T47D (cell line): ENCODE results near the gene CBX4.

Experiments
- DNase-seq, 2 experiments: peaks; one replicate each; pipeline versions ENCODE4 v3.0.0 to v3.0.0-alpha.2; 2011 to 2012; ENCODE audit warnings: low read depth in 1 of 2, low spot score in 1 of 2
- JUND ChIP-seq: IDR thresholded peaks from 2 replicates; pipeline ENCODE4 v1.6.1; 2012; ENCODE audit warnings: low read depth
- in situ Hi-C: cut with HindIII; loops from 2 replicates; pipeline ENCODE4 v1.10.0; 2016; ENCODE audit warnings: low sequenced_read_pairs, low pct_unique_long_range_greater_than_20kb

Gene CBX4

DNA sequence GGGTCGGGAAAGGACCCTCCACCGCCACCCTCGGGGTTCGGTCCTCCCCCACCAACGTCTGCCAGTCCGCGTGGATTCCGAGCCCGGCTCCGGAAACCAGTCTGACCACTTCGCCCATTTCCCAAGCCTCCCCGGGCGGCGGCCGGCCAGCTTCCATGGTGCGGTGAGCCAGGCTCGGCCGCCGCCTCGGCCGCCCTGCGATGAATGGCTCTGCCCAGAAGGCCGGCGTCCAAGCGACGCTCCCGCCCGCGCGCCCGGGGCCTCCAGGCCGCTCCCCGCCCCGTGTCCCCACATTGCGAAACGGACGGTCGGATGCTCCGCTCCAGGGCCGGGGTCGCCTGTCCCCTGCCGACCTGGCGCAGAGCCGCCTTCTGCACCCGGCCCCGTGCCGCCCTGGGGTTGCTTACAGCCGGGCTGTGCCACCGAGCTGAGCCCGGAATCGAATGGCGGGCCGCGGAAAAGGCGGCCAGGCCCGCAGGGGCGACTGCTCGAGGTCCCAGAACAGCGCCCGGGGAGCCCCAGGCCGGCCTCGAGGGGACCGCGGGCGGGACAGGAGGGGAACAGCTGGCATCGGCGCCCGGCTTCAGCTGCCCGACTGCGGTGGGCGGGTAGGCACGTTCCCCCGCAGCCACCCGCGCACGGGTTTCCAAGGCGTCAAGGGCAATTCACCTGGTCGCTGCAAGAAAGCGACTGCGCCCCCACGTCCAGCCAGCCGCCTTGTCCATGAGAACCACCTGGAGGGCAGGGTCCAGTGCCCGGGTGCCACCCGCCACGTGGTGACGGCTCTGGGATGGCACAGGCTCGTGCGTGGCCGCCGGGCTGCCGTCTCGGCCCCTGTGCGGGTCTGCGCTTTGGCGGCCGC, 24.0 kb downstream of the CBX4 start:
- no peak for TF ChIP-seq JUND

DNA sequence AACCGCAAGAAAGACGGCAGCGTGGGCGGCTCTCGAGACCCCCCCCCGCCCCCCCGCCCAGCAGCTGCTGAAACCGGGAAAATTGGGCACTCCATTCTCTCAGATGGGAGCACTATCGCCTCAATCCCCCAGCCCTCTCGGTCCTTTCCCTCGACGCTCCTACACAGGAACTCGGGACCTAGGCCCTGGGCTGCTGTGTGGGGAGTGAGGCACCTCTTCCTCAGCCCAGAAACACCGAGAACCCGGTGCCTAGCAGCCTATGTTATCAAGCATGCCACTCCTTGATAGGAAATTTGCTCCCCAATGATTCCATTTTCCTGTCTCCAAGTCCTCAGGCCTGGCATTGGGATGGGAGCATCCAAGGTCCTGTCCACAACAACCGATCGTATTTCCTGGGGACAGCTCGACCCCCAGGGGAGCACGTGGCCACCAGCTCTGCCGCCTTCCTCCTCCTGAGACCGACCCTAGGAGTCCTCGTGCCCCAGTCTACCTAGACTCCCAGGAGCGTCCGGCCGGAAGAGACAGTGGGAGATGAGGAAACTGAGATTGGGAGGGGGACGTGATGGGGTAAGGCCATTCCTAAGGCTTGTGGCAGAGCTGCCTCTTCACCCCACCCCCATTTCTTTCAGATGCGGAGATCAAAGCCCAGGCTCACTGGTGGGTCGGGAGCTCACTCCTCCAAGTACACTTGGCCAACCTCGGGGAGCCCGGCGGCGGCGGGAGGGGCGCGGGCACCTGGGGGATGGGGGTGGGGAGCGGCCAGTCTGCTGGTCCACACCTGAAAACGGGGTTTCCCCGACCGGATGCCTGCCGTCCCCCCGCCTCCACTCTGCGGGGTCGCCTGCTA, 24.9 kb downstream of the CBX4 start:
- no peak for TF ChIP-seq JUND
- DNase-seq, result no peak
- in situ Hi-C loops, result no loop called here

More for the DNA sequence above, 24.0 kb downstream of the CBX4 start:
- in situ Hi-C loops, result no loop called here
- peak; percentile 89 to 91 for DNase-seq

DNA sequence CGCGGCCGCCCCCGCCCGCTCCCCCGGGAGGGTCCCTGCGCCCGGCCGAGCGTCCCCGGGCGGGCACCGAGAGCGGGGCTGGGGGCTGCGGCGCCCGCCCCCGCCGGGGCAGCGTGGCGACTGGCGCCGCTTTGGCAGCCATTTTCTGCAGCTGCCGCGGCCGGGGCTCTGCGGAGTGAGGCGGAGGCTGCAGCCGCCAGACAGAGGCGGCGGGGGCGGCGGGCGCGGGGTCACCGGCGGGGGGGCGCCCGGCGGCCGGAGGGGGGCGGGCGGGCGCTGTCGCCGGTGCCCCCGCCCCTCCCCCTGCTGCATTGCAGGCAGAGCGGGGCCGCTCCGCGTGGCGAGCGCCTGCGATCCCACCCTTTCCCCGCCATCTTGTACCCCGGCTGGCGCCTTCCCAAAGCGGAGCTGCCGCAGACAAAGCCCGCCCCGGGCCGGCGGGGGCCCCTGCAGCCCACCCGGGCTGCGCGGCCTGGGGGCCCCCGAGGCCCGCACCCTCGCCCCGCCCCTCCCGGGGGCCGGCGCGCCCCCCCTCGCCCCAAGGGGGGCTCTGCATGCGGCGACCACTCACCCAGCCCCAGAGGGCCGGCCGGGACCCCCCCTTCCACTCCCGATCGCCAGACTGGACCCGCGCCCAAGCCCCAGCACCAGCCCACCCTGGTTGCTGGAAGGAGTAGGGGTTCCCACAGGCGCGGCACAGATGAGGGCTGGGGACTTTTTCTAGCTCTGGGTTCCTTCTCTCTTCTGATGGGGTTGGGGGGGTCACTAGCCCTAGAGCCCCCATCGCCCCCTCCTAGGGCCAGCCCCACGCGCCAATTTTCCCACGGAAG, 25.7 kb downstream of the CBX4 start:
- no peak for DNase-seq
- in situ Hi-C loops, result no loop called here
- TF ChIP-seq JUND, result no peak

DNA sequence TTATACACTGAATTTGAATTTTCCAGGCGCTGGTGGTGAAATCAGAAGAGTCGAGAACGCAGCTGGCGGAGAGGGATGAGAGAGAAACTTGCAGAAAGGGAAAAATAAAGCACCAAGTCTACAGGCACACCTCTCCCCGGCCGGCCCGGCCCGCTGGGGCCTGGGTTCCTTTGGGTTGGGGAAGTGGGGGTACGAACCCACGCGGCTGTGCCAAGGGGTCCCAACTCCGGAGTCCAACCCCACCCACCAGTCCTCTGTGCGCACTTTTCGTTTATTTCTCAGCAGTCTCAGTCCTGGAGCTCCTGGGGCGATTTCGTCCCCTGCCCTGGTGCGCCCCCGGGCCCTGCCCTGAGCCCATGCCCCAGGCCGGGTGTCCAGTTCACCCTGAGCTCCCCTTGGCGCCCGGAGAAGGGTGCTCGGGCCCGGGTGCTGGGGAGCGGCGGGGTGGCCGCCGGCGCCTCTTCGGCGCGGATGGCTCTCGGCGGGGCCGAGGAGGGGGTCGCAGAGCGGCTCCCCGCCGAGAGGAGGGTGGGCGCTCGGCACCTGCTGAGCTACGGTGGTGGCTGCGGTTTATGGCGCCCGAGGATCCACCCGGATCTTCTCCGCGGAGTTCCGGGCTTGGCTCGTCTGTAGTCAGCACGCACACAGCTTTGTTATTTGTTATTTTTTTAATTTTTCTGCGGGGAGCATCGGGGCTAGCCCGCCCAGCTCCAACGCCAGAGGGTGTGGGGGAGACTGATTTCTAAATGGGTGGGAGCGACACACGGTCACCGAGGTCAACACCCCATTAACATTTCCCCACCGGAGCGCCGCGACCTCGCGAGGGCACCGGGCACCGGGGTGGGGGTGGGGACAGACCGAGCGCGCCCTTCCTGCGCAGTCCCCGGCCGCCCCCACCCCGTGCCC, 26.6 kb downstream of the CBX4 start:
- no peak for DNase-seq
- in situ Hi-C loops, result no loop called here
- no peak for TF ChIP-seq JUND

DNA sequence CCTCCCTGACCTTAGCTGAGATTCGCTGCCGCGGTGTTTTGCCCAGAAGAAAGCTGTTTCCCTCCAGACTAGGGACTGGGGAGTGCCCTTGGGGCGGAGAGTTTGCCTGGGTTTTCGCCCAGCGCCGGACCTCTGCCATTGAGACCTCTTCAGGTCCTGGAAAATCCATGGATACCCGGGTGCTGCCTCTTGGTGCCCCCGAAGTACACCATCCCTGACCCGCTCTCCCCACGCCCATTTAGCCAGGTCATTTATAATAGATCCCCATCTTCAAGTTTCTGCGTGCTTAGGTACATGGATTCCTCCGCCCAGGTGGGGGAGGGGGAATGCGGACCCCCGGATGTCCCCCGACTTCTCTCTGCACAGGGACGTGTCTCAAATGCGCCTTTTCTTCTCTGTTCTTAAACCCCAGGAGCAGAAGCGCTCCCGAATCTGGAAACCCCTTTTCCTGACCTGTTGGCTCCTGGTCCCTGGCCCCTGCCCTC, 27.3 kb downstream of the CBX4 start:
- in situ Hi-C loops, result no loop called here
- DNase-seq, result no peak
- TF ChIP-seq JUND, result no peak

DNA sequence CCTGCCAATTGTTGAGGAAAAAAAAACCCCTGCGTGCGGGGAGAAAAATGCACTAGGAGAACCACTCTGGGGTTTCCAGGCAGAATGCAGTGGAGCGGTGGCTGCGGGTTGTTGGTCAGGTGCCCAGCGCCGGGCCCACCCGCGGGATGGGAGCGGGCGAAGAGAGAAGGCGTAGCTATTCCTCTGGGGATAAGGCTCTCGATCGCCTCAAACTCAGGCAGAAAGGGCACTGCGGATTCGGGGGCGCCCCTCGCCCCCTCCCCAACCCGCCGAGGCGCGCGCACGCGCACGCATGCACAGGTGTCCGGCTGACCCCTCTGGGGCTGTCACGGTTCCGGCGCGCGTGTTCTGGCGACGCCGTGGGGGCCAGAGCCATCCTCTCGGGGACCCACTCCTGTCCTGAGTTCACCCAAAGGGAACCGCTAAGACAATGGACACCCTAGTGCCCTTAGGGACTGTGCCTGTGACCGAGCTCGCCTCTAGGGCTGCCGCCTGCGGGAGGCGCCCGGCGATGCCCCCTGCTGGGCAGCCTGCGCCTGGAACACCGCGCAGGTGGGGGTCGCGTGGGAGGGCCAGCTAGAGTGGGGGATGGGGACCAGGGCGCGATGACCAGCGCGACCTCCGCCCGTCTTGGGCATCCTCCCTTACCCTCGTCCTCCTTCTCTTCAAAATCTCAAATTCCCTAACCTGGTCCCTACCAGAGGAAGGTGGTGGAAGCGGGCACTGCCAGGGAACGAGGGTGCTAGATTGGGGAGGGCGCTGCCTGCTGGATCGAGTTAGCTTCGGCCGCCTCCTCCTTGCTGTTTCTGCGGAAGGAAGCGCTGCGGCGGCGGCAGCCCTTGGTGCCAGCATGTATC, 28.0 kb downstream of the CBX4 start:
- in situ Hi-C loops, result no loop called here
- TF ChIP-seq JUND, result no peak
- DNase-seq, result peak in 1 of 2 experiments; percentile 72

DNA sequence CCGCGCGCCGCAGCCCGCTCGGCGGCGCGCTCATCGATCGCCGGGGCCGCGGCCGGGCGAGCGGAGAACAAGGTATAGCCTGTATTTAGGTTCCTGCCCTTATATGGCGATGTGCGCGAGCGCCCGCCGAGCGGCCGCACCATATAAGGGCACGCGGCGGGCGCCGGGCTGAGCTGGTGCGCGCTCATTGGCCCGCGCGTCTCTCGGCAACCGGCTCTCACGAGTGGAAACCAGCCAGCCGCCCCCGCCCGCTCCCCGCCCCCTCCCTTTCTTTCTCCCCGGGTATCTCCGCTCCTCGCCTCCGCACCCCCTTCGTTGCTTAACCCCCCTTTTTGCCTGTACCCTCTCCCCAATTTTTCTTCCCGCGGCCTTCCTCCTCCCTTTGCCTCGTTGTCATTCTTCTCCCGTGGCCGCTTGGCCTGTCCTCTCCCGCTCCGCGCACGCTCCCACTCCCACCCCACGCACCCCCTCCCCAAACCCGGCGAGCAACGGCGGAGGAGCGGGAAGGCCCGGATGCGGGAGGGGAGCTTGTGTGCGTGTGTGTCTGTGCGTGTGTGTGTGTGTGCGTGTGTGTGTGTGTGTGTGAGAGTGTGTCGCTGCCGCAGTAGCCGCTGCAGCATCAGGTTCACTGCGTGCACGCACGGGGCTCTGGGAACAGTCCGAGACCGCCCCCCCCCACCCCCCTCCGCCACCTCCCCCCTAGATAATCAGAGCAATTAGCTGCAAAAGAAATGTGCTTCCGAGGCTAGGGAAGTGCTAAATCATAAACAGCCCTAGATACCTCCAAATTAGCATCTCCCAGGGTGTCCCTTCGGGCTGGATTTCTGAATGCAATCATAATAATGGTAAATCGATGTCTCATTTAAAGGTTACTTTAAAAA, 28.9 kb downstream of the CBX4 start:
- no peak for TF ChIP-seq JUND
- in situ Hi-C loops, result no loop called here
- peak; percentile 95 to 99 for DNase-seq

DNA sequence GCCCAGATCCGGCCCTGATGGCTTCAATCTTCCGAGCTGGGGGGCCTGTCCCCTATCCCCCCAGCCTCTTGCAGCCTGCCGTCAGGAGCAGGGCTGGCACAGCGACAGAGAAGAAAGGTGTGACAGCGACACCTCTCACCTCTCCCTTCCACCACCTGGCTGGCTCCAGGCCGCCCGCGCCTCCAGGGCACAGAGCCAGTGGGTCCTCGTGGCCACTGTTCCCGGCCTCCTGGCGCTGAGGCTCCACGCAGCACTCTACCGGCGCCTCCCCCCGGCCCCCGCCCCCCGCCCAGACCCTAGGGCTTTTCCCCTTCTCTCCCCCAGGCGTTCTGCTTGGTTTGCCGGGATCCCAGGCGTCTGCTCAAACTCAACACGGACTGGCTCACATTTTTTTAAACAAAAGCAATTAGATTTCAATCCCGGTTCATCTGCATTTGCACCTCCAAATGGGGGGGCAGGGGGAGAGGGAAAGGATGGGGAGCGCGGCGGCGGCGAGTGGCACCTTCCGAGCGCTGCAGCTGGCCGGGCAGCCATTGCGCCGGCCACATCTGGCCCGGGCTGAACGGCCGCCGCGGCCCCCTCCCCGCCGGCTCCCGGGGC, 29.6 kb downstream of the CBX4 start:
- in situ Hi-C loops, result no loop called here
- TF ChIP-seq JUND, result no peak
- DNase-seq, result peak in 1 of 2 experiments; percentile 64

DNA sequence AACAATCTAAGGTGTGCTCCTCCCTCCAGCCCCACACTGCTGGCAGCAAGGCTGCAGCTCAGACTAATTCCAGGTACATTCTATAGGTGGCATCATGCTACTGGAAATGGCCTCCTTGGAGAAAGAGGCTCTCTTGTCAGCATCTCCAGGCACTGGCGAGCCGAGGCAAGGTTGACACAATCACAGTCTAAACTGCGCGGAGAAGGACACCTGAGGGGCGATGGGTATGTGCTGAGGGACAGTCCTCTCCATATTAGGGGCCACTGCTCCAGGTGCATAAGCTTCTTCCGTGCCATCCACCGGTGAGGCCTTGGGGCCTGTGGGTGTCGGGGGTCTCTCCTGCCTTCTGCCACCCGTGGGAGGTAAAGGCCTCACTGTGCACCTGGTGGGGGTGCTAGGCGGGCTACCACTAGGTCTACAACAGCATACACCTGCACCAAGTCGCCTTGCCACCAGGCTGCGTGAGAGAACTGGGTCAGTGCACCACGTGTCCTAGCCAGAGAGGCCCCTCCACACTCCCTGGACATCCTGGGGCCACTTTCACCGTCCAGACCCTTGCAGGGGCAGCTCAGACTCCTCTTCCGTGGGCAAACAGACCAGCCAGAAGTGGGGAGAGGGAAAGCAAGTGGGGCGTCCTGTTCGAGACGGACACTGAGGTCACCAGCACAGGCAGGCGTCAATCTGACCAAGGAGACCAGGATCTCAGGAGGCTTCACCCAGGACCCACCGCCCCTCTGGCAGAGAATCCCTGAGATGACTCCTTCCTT, 30.3 kb downstream of the CBX4 start:
- in situ Hi-C loops, result no loop called here
- peak; percentile 92 to 96 for DNase-seq
- no peak for TF ChIP-seq JUND
